Liver (tissue), 9 donors: Measurements from ENCODE around the gene FAHD2A. TPM values are rescaled to one million over a fixed set of nuclear protein-coding genes. Genes with fewer than 3 reads are reported as not detected.

ENCODE experiments used
- DNase-seq: peaks from one replicate; pipeline ENCODE4 v3.0.0-alpha.2; 2017; ENCODE audit warnings: low spot score
- H3K27ac ChIP-seq, 2 donors: one replicate each; pipeline ENCODE4 v1.7.0; 2013; ENCODE audit warnings: inconsistent platforms in 2 of 2, low read length in 2 of 2, control low read depth in 1 of 2, low read depth in 1 of 2, mild to moderate bottlenecking in 1 of 2
- H3K27me3 ChIP-seq, 4 donors: one replicate each; pipeline versions ENCODE4 v1.6.1 to v1.7.0; 2013; ENCODE audit warnings: low read length in 3 of 4, inconsistent platforms in 1 of 4, mild to moderate bottlenecking in 1 of 4, moderate library complexity in 1 of 4; ENCODE audit not compliant: control insufficient read depth in 4 of 4, insufficient read depth in 4 of 4
- H3K36me3 ChIP-seq, 4 donors: one replicate each; pipeline versions ENCODE4 v1.6.1 to v1.7.0; 2013; ENCODE audit warnings: low read length in 3 of 4, mild to moderate bottlenecking in 3 of 4, low read depth in 1 of 4, moderate library complexity in 1 of 4; ENCODE audit not compliant: control insufficient read depth in 4 of 4, insufficient read depth in 3 of 4
- H3K4me1 ChIP-seq, 4 donors: one replicate each; pipeline versions ENCODE4 v1.6.1 to v1.7.0; 2013; ENCODE audit warnings: low read length in 3 of 4, mild to moderate bottlenecking in 3 of 4, moderate library complexity in 1 of 4; ENCODE audit not compliant: control insufficient read depth in 4 of 4, insufficient read depth in 4 of 4
- H3K4me3 ChIP-seq, 3 donors: one replicate each; pipeline versions ENCODE4 v1.6.1 to v1.7.0; 2013; ENCODE audit warnings: low read length in 3 of 3, control low read depth in 1 of 3, low read depth in 1 of 3, mild to moderate bottlenecking in 1 of 3
- H3K9ac ChIP-seq, 2 donors: one replicate each; pipeline ENCODE4 v1.7.0; 2013; ENCODE audit warnings: low read length in 2 of 2, mild to moderate bottlenecking in 2 of 2, moderate library complexity in 2 of 2, control low read depth in 1 of 2, low read depth in 1 of 2
- H3K9me3 ChIP-seq, 4 donors: one replicate each; pipeline versions ENCODE4 v1.6.1 to v1.7.0; 2013; ENCODE audit warnings: low read length in 3 of 4; ENCODE audit not compliant: control insufficient read depth in 4 of 4
- EGR1 ChIP-seq, 2 donors: IDR thresholded peaks; 2 replicates each; pipeline ENCODE4 v1.6.1; 2016 to 2018; ENCODE audit warnings: antibody characterized with exemption in 2 of 2, low read depth in 2 of 2
- FOXA1 ChIP-seq: IDR thresholded peaks from 2 replicates; pipeline ENCODE4 v1.6.1; 2016; ENCODE audit warnings: antibody characterized with exemption
- FOXA2 ChIP-seq: IDR thresholded peaks from 2 replicates; pipeline ENCODE4 v1.6.1; 2016; ENCODE audit warnings: antibody characterized with exemption
- GABPA ChIP-seq, 2 donors: IDR thresholded peaks in 1 of 2; conservative IDR thresholded peaks in 1 of 2; 2 replicates each; pipeline ENCODE4 v1.6.1; 2016; ENCODE audit warnings: antibody characterized with exemption in 2 of 2, mild to moderate bottlenecking in 1 of 2, moderate library complexity in 1 of 2
- HNF4A ChIP-seq, 2 donors: conservative IDR thresholded peaks; 2 replicates each; pipeline ENCODE4 v1.6.1; 2016; ENCODE audit warnings: antibody characterized with exemption in 2 of 2, mild to moderate bottlenecking in 2 of 2
- HNF4G ChIP-seq: IDR thresholded peaks from 2 replicates; pipeline ENCODE4 v1.6.1; 2016; ENCODE audit warnings: antibody characterized with exemption
- JUND ChIP-seq, 2 donors: IDR thresholded peaks; 2 replicates each; pipeline ENCODE4 v1.6.1; 2016; ENCODE audit warnings: antibody characterized with exemption in 2 of 2
- NR2F2 ChIP-seq: IDR thresholded peaks from 2 replicates; pipeline ENCODE4 v1.6.1; 2016; ENCODE audit warnings: antibody characterized with exemption
- RAD21 ChIP-seq, 2 donors: IDR thresholded peaks; 2 replicates each; pipeline ENCODE4 v1.6.1; 2016; ENCODE audit warnings: antibody characterized with exemption in 2 of 2, mild to moderate bottlenecking in 2 of 2
- REST ChIP-seq: IDR thresholded peaks from 2 replicates; pipeline ENCODE4 v1.6.1; 2016; ENCODE audit warnings: antibody characterized with exemption, mild to moderate bottlenecking
- RXRA ChIP-seq, 2 donors: IDR thresholded peaks; 2 replicates each; pipeline ENCODE4 v1.6.1; 2017 to 2018; ENCODE audit warnings: antibody characterized with exemption in 2 of 2, mild to moderate bottlenecking in 1 of 2
- TAF1 ChIP-seq: conservative IDR thresholded peaks from 2 replicates; pipeline ENCODE4 v1.6.1; 2016; ENCODE audit warnings: antibody characterized with exemption, mild to moderate bottlenecking
- ZBTB33 ChIP-seq: IDR thresholded peaks from 2 replicates; pipeline ENCODE4 v1.6.1; 2016; ENCODE audit warnings: antibody characterized with exemption
- WGBS: extraction: QIAGEN DNeasy Blood & Tissue Kit; methylation state at CpG from one replicate; pipeline ENCODE4 v1.1.7; 2013; 5-methylcytosine and 5-hydroxymethylcytosine counted together
- polyA plus RNA-seq, 2 donors: library from polyadenylated mRNA; stranded (reverse) in 1 of 2; unstranded in 1 of 2; fragments of 200-250 nt in 1 of 2; fragments of >200 nt in 1 of 2; fragmentation: Nextera tagmentation in 1 of 2; extraction: Ambion mirVana in 1 of 2; gene quantifications; one replicate each; pipeline versions ENCODE4 v1.2.1 to v1.2.3, GENCODE V29; 2013 to 2015
- total RNA-seq, 2 donors: library from RNA; depleted of rRNA; stranded (reverse); fragments of >200 nt; gene quantifications; one replicate each; pipeline ENCODE4 v1.2.3, GENCODE V29; 2014
- TF ChIP-seq, protein P1 (sequence below): IDR thresholded peaks from 2 replicates; pipeline ENCODE4 v1.6.1; 2016; ENCODE audit warnings: antibody characterized with exemption
- TF ChIP-seq, protein P2 (sequence below): IDR thresholded peaks from 2 replicates; pipeline ENCODE4 v1.6.1; 2016; ENCODE audit warnings: antibody characterized with exemption
- donor health status: healthy.
- donor health status: healthy.
- donor health status: healthy.
- donor health status: healthy.
- donor health status: healthy.

Gene FAHD2A
- total and polyA plus RNA-seq, 4 donors, result 20.1 to 105 (median 69.3) TPM

- TF ChIP-seq ZBTB33, result no peak
- TF ChIP-seq, protein P1, sequence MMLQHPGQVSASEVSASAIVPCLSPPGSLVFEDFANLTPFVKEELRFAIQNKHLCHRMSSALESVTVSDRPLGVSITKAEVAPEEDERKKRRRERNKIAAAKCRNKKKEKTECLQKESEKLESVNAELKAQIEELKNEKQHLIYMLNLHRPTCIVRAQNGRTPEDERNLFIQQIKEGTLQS, result no peak
- no peak for TF ChIP-seq TAF1
- no peak for TF ChIP-seq HNF4G
- TF ChIP-seq FOXA2, result no peak
- TF ChIP-seq NR2F2, result no peak
- no peak for TF ChIP-seq HNF4A (conservative IDR thresholded peaks at IDR 0.05)
Observed at GRCh38 chr2:95362486-95362885, 40.0 kb upstream of the FAHD2A start (continued).

DNA sequence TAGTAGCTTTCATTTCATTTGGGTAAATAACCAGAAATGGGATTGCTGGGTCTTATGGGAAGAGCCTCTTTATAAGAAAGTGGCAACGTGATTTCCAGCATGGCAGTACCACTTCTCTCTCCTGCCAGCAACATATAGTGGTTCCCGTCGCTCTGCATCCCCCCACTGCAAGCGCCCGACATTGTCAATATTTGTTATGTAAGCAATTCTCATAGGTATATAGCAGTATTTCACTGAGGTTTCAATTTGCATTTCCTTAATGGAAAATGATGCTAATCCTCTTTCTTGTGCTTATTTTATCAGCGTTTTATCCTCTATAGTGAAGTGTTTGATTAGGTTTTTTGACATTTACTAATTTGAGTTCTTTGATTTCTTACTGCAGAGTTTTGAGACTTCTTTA lies 36.0 kb upstream of the FAHD2A start:
- DNase-seq, result no peak
- no peak overlapping the region for H3K9ac ChIP-seq
- H3K9me3 ChIP-seq, result no peaks in the 10 kb centered on the region
- H3K4me1 ChIP-seq, result no peaks in the 10 kb centered on the region
- no peaks in the 10 kb centered on the region for H3K27me3 ChIP-seq
- H3K36me3 ChIP-seq, result no peaks in the 10 kb centered on the region
- no peak overlapping the region for H3K27ac ChIP-seq
- no peak for TF ChIP-seq RAD21 (IDR thresholded peaks at IDR 0.05)
- TF ChIP-seq TAF1, result no peak
- TF ChIP-seq, protein P1, result no peak
- TF ChIP-seq RXRA (IDR thresholded peaks at IDR 0.05), result no peak
- TF ChIP-seq HNF4A (conservative IDR thresholded peaks at IDR 0.05), result no peak
- TF ChIP-seq JUND (IDR thresholded peaks at IDR 0.05), result no peak
- TF ChIP-seq FOXA1, result no peak
- no peak for TF ChIP-seq ZBTB33
- H3K4me3 ChIP-seq, result no peak overlapping the region
- 59% methylated on average over 6 of the region's 6 CpGs for WGBS

DNA sequence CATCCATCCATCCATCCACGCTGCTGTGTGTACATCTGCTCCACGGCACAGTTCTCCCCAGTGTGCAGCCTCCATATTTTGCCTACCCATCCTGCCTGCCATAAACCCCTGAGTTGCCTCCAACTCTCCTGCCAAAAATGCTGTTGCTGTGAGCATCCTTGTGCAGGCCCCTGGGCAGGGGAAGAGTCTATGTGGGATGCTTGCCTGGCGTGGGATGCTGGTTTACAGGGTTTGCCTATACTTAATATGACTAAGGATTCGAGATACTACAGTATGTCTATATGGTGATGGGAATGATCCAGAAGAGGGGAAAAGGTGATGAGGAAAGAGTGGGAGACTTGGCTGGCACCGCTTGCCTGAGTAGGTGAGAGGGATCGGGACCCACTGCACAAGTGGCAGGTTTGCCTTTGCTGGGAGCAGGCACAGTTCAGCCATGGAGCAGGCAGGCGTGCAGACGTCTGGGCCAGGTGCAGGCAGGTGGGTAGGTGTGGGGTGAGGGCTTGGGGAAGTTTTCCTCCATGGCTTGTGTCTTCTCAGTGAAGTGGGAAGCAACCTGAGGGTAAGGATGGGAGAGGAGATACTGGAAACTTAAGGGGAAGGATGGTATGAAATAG lies 30.2 kb upstream of the FAHD2A start:
- DNase-seq, result no peak
- Histone ChIP-seq H3K27me3 (no peaks in the 10 kb centered on the region), H3K27ac (no peak overlapping the region), H3K9me3 (no peaks in the 10 kb centered on the region), H3K4me3 (no peak overlapping the region), H3K9ac (no peak overlapping the region), H3K36me3 (no peaks in the 10 kb centered on the region), H3K4me1 (no peaks in the 10 kb centered on the region)
- 94% methylated on average over 8 of the region's 8 CpGs for WGBS
- no peak for TF ChIP-seq REST
- TF ChIP-seq, protein P1, result no peak
- no peak for TF ChIP-seq HNF4G
- no peak for TF ChIP-seq ZBTB33
- no peak for TF ChIP-seq HNF4A (conservative IDR thresholded peaks at IDR 0.05)
- TF ChIP-seq, protein P2, sequence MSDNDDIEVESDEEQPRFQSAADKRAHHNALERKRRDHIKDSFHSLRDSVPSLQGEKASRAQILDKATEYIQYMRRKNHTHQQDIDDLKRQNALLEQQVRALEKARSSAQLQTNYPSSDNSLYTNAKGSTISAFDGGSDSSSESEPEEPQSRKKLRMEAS, result no peak
- no peak for TF ChIP-seq RXRA (IDR thresholded peaks at IDR 0.05)
- no peak for TF ChIP-seq RAD21 (IDR thresholded peaks at IDR 0.05)
- no peak for TF ChIP-seq FOXA2
- no peak for TF ChIP-seq TAF1
- no peak for TF ChIP-seq JUND (IDR thresholded peaks at IDR 0.05)
- TF ChIP-seq FOXA1, result no peak
- no peak for TF ChIP-seq GABPA (IDR thresholded peaks at IDR 0.05 in 1 of 2, conservative IDR thresholded peaks at IDR 0.05 in 1 of 2)
- no peak for TF ChIP-seq EGR1 (IDR thresholded peaks at IDR 0.05; ENCODE audit: low read depth in 2 of 2)
